ENCODE data around the gene CCDC191.

The CCDC191 gene

DNA sequence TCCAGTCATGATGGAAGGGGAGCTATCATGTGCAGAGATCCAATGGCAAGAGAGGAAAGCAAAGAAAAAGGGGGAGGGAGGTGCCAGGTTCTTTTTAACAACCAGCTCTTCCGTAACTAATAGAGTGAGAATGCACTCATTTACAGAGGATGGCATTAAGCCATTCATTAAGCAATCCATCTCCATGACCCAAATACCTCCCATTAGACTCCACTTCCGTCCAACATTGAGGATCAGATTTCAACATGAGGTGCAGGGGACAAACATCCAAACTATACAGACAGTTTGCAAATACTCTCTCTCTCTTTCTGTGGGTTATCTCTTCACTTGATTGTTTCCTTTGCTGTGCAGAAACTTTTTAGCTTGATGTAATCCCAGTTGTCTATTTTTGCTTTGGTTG is 87.3 kb downstream of the CCDC191 start:
- DNase-seq (ENCODE audit: low spot score): no peak

DNA sequence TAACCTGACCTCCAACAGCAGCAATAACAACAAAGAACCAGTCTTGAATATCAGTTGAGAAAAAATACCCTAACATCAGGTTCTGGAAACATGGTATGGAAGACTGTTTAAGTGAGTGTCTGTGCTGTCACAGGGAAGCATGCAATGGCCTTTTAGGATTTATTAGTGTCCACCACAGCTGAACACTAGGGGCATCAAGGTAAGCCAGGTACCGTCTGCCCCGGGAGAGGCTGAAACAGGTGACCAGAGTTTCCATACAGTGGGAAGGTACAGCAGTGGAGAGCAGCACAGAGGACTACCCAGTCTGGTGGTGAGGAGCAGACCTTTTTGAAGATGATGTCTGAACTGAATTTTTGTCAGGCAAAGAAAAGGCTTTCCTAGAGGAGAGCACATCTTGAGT is 90.2 kb downstream of the CCDC191 start:
- DNase-seq (ENCODE audit: low spot score): no peak

DNA sequence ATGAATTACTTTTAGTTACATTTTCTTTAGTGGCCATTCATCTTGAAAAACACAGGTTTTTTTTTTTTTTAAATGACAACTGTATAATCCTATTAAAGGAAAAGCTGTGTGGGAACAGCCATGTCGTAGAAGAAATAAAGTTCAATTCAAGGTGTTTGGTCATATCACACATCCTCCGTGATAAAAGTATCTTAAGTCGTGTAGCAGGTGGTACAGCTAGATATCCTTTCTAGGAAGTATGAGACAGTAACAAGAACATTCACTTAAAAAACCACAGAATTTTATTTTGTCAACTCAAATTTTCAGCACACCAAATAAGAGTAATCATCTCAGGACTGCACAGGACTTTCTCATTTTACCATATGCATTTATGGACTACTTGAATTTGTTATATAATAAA is 92.4 kb downstream of the CCDC191 start:
- DNase-seq (ENCODE audit: low spot score): no peak

DNA sequence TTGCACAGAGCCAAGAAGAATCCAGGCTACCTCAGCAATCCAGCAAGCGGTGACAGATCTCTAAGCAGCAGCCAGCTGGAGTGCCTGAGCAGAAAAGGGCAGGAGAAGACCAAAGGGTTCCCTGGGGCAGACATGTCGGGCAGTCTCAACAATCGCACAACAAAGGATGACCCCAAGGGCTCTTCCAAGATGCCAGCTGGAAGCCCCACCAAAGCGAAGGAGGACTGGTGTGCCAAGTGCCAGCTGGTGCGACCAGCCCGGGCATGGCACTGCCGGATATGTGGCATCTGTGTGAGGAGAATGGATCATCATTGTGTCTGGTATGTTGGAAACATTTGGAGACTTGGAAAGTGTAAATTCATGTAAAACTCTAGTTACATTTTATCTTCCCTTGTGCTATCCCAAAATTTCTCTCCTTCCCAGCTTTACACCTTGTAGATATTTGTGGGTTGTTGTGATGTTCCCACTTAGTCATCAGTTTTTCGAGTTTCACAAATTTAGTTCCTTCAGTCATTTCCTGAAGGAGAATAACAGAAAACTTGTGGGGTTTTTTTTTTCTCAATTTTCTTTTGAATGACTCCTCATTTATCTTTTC is 102.1 kb downstream of the CCDC191 start:
- no peak for DNase-seq (ENCODE audit: low spot score)

DNA sequence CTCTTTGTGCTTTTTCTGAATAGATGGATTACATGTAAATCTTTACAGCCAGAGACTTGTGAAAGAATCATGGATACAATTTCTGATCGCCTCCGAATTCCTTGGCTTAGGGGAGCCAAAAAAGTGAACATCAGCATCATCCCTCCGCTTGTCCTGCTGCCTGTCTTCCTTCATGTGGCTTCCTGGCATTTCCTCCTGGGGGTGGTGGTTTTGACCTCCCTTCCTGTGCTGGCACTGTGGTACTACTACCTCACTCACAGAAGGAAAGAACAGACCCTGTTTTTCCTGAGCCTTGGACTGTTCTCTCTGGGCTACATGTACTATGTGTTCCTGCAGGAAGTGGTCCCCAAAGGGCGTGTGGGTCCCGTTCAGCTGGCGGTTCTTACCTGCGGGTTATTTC is 102.6 kb downstream of the CCDC191 start:
- DNase-seq (ENCODE audit: low spot score): no peak

DNA sequence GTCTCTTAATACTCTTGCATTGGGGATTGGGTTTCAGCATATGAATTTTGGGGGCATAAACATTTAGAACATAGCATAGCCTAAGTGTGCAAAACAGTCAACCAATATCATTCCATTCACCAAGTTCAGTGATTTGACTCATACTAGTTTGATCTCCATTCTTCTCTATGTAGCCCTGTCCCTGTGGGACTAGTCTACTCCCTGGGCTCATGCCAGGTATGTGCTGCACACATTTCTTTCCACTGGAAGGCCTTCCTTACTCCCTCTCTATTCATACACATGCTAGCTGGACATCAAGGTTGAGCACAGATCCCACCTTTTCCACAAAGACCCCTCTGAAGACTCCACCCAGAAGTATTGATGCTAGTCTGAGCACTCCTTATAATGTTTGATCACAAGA is 103.4 kb downstream of the CCDC191 start:
- DNase-seq (ENCODE audit: low spot score): no peak

DNA sequence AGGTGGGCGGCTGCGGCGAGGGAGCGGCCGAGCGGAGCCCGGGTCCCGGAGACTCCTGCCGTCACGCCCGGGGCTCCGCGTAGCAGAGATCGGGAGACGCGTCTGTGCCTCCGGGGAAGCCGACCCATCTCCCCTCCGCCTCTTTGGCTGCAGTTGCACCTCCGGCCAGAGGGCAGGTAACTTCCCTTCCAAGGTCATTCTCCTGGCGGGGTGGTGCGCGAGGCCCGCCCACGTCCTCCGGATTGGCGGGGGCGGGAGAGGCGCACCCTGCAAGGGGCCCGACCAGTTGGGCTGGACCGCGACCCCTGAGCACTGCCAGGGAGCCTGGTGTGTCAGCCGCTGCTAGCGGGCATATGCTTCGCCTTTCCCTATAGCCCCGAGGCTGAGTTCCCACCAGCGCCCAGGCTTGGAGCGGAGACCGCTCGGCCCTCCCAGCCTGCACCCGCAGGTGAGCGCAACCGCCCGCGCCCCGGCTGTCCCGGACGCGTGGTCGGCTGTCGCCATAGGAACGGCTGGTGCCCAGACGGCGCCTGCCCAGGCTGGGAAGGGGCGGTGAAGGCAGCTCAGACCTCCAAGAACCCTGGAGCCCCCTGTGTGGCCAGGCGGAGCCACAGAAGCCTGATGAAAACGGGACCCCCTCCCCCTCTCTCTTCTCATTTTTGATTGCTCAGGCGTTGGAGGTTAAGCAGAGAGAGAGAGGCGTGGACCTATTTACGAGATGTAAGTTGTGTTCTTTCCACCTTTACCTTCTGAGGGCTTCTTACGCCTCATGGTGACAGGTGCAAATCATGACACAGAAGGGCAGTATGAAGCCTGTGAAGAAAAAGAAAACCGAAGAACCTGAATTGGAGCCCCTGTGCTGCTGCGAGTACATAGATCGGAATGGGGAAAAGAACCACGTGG is 108.1 kb downstream of the CCDC191 start:
- DNase-seq (ENCODE audit: low spot score): peak; percentile 15

DNA sequence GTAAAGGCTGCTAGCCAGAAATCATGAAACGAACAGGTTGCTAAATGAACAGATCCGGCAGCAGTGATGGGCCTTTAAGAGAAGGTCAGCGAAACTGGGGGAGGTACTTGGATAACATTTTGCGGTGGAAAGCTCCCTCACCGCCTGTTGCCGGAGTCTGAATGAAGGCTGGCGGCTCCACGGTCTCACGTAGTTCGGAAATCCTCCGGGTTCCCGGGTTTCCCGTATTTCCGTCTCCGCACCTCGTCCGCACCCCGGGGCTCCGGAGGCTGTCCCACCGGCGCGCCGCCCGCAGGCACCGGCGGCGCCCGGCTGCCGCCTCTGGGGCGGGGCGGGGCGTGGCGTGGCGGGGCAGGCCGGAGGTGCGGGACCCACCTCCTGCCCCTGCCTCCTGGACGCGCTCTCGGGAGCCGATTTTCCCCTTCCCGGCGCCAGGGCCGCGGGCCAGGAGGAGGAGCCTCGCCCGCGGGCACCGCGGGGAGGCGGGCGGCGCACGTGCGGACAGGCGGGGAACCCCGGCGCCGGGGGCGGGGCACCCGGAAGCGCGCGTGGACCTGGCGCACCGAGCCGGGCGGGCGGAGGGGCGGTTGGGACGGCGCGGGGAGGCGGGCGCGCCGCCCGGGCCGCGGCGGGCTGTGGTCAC is 108.8 kb downstream of the CCDC191 start, which contains the start of gene ZDHHC23:
ZDHHC23 (plus strand) TSS at position 642 of the 643 bp plus-strand sequence. CDS start 790 bp downstream, outside the sequence.
- DNase-seq (ENCODE audit: low spot score): peak; percentile 33

DNA sequence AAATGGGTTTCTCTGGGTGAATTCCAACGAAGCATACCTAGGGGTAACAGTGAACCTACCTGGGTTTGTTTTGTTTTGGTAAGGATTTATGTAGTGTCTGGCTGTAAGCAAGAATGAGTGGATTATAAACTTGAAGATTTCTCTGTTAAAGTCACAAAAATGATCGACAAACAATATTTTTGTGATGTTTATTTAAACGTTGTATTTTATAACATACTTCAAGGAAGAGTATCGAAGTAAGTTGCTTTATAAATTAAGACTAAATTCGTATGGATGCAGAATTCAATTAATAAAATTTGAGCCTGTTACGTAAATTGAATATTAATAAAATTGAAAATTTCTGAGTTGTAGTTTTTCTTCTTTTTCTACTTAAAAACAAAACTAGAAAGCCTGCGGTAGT is 109.5 kb downstream of the CCDC191 start:
- DNase-seq (ENCODE audit: low spot score): no peak

DNA sequence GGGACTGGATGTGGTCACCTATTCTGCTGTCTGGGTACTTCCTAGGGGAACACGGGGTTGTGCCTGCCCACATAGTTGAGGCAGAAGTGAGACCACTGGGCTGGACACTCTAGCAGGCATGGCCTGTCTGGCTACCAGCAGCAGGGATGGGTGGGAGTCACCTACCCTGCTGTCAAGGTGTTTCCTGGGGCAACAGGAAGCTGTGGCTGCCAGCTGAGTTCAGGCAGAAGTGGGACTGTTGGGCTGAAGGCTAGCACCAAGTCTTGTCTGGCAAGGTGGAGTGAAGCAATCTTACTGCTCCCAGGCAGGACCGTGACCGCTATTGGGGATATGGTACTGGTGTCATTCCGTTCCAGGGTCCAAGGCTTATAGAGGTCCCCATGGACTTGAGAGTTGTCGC is 128.8 kb downstream of the CCDC191 start:
- no peak for DNase-seq (ENCODE audit: low spot score)

DNA sequence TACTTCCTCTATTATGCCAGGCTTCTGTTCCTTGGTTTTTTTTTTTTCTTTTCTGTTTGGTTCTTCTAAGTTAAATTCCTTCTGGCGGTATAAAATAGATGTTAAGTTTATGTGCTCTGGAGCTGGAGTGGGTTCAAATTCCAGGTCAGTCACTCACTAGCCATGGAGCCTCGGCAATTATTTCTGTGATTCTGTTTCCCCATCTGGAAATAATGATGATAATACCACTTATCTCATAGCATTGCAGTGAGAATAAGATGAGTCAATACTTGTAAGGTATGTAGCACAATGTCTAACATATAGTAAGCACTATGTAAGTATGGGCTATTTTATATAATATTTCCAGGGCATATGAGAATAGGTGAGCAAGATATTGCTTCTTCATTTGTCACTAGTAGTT is 141.7 kb downstream of the CCDC191 start:
- DNase-seq (ENCODE audit: low spot score): no peak
